Osteocyte (in vitro differentiated cells): Measurements from ENCODE around the gene DNAJC5G. TPM values are rescaled to one million over a fixed set of nuclear protein-coding genes. Genes with fewer than 3 reads are reported as not detected.

ENCODE experiments used
- DNase-seq: peaks from one replicate; pipeline ENCODE4 v3.0.0; 2021; ENCODE audit warnings: mixed read lengths; ENCODE audit not compliant: unreplicated experiment; ENCODE audit errors: extremely low spot score
- H3K27ac Mint-ChIP-seq: one replicate; pipeline ENCODE4 v1.8.0; 2021; ENCODE audit warnings: mild to moderate bottlenecking, mixed read lengths; ENCODE audit not compliant: unreplicated experiment
- H3K27me3 Mint-ChIP-seq: one replicate; pipeline ENCODE4 v1.8.0; 2021; ENCODE audit warnings: mixed read lengths; ENCODE audit not compliant: unreplicated experiment
- H3K36me3 Mint-ChIP-seq: one replicate; pipeline ENCODE4 v1.8.0; 2021; ENCODE audit warnings: mixed read lengths; ENCODE audit not compliant: unreplicated experiment
- H3K4me1 Mint-ChIP-seq: one replicate; pipeline ENCODE4 v1.8.0; 2021; ENCODE audit warnings: mixed read lengths; ENCODE audit not compliant: unreplicated experiment
- H3K4me3 Mint-ChIP-seq: one replicate; pipeline ENCODE4 v1.8.0; 2021; ENCODE audit warnings: mild to moderate bottlenecking, moderate library complexity, mixed read lengths; ENCODE audit not compliant: unreplicated experiment
- H3K9me3 Mint-ChIP-seq: one replicate; pipeline ENCODE4 v1.8.0; 2021; ENCODE audit warnings: mixed read lengths; ENCODE audit not compliant: unreplicated experiment
- total RNA-seq: library from RNA; stranded (reverse); gene quantifications from 2 replicates; pipeline ENCODE4 v1.2.1, GENCODE V29; 2021
- TF ChIP-seq, protein P1 (sequence below): fragments of 200-600 bp; sonication (generic); IDR thresholded peaks from 2 replicates; pipeline ENCODE4 v1.5.0; 2021; ENCODE audit warnings: antibody characterized with exemption, mild to moderate bottlenecking, moderate library complexity

Gene DNAJC5G
- total RNA-seq, 1 donor from 2014 or later: not detected

DNA sequence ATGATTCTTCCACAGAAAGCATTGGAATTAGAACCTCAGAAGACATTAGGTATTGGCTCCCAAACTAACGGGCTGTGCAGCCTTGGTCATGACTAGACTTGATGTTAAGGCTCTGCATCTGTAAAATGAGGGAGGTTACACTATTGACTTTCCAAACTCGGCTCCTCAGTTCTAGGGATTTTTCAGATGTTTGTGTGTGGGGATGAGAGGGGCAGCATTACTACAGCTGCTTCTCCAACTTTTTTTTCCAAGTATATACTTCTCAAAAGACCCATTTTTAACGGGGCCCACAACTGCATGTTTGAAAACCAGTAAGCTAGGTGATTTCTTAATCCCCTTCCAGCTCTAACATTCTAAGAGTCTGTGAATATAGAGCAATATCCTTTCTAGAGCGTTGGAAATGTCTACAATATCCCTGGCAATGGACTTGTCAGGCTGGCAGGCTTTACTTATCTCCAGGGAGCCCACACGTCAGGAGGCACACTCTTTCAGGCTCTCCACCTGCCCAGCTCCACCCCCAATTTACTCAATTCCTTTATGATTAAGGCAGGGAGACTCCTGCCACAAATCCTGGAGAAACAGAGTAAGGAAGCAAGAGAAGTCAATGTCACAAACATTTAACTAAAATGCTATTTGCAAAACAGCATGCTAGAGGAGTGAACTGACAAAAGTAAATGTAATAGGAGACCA lies 48.5 kb downstream of the DNAJC5G start:
- H3K4me3 Mint-ChIP-seq: peak overlapping the region; percentile 97
- H3K27me3 Mint-ChIP-seq: no peaks in the 10 kb centered on the region
- H3K27ac Mint-ChIP-seq: peak overlapping the region; percentile 99
- H3K36me3 Mint-ChIP-seq: peaks cover 26% of the 10 kb centered on the region
- peaks cover 30% of the 10 kb centered on the region for H3K4me1 Mint-ChIP-seq
- no peaks in the 10 kb centered on the region for H3K9me3 Mint-ChIP-seq
- TF ChIP-seq, protein P1, sequence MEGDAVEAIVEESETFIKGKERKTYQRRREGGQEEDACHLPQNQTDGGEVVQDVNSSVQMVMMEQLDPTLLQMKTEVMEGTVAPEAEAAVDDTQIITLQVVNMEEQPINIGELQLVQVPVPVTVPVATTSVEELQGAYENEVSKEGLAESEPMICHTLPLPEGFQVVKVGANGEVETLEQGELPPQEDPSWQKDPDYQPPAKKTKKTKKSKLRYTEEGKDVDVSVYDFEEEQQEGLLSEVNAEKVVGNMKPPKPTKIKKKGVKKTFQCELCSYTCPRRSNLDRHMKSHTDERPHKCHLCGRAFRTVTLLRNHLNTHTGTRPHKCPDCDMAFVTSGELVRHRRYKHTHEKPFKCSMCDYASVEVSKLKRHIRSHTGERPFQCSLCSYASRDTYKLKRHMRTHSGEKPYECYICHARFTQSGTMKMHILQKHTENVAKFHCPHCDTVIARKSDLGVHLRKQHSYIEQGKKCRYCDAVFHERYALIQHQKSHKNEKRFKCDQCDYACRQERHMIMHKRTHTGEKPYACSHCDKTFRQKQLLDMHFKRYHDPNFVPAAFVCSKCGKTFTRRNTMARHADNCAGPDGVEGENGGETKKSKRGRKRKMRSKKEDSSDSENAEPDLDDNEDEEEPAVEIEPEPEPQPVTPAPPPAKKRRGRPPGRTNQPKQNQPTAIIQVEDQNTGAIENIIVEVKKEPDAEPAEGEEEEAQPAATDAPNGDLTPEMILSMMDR: no peak
- DNase-seq: no peak

DNA sequence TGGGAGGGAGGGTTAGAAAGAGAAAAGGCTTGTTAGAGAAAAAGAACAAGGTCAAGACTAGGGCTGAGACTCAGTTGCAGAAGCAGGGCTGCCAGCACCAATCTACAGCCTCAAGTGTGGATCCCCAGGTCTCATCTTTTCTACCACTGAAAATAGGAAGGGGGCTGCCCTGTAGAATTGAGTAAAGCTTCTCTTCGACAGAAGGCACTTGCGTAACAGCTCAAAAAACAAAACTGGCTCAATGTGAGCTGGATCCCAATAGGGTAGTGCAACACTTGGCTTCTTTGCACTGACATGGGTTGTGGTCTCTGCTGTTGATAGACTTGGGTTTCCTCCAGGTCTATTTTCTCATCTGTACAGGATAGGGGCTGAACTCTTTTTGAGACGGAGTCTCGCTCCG lies 49.5 kb downstream of the DNAJC5G start:
- Mint-ChIP-seq H3K27ac (peak overlapping the region; percentile 99), H3K27me3 (no peaks in the 10 kb centered on the region), H3K36me3 (peaks cover 31% of the 10 kb centered on the region), H3K4me1 (peaks cover 30% of the 10 kb centered on the region), H3K4me3 (peak overlapping the region; percentile 46), H3K9me3 (no peaks in the 10 kb centered on the region)
- TF ChIP-seq, protein P1: no peak
- no peak for DNase-seq

Other genes with a start within 250 kb of the DNAJC5G start
- 116 and 118 TPM in 2 replicates for gene TMEM214, start 242.5 kb upstream of the DNAJC5G start, total RNA-seq
- 23.4 and 23.9 TPM in 2 replicates for gene AGBL5, start 223.8 kb upstream of the DNAJC5G start, total RNA-seq
- 369 and 380 TPM in 2 replicates for gene OST4, start 203.8 kb upstream of the DNAJC5G start, total RNA-seq
- gene EMILIN1, start 196.8 kb upstream of the DNAJC5G start, total RNA-seq: 206 and 212 TPM in 2 replicates
- 2.0 and 2.4 TPM in 2 replicates for gene KHK, start 188.7 kb upstream of the DNAJC5G start, total RNA-seq
- gene CGREF1, start 156.3 kb upstream of the DNAJC5G start, total RNA-seq: 1.2 and 1.9 TPM in 2 replicates
- gene ABHD1, start 151.6 kb upstream of the DNAJC5G start, total RNA-seq: 0.48 TPM in 1 of 2 replicates, not detected in the other
- 42.7 and 46.3 TPM in 2 replicates for gene PREB, start 140.8 kb upstream of the DNAJC5G start, total RNA-seq
- not detected in 2 replicates for gene PRR30, start 136.0 kb upstream of the DNAJC5G start, total RNA-seq
- gene TCF23, start 126.4 kb upstream of the DNAJC5G start, total RNA-seq: not detected in 2 replicates
- 117 and 125 TPM in 2 replicates for gene ATRAID, start 63.4 kb upstream of the DNAJC5G start, total RNA-seq
- gene SLC5A6, start 63.2 kb upstream of the DNAJC5G start, total RNA-seq: 33.2 and 33.3 TPM in 2 replicates
- gene CAD, start 58.1 kb upstream of the DNAJC5G start, total RNA-seq: 72.6 and 76.9 TPM in 2 replicates
- not detected in 2 replicates for gene SLC30A3, start 12.4 kb upstream of the DNAJC5G start, total RNA-seq
- not detected in 2 replicates for gene TRIM54, start 7.0 kb downstream of the DNAJC5G start, total RNA-seq
- gene UCN, start 33.0 kb downstream of the DNAJC5G start, total RNA-seq: 2.6 and 4.1 TPM in 2 replicates
- 76.0 and 85.5 TPM in 2 replicates for gene MPV17, start 47.7 kb downstream of the DNAJC5G start, total RNA-seq
- gene GTF3C2, start 81.3 kb downstream of the DNAJC5G start, total RNA-seq: 57.4 and 59.4 TPM in 2 replicates
- gene EIF2B4, start 94.9 kb downstream of the DNAJC5G start, total RNA-seq: 50.0 and 50.4 TPM in 2 replicates
- gene SNX17, start 95.2 kb downstream of the DNAJC5G start, total RNA-seq: 124 and 134 TPM in 2 replicates
- gene ZNF513, start 105.3 kb downstream of the DNAJC5G start, total RNA-seq: 15.7 and 19.1 TPM in 2 replicates
- 70.7 and 74.2 TPM in 2 replicates for gene PPM1G, start 134.2 kb downstream of the DNAJC5G start, total RNA-seq
- 129 and 137 TPM in 2 replicates for gene NRBP1, start 153.2 kb downstream of the DNAJC5G start, total RNA-seq
- 2.3 and 3.2 TPM in 2 replicates for gene KRTCAP3, start 166.9 kb downstream of the DNAJC5G start, total RNA-seq
- 42.5 and 46.4 TPM in 2 replicates for gene IFT172, start 214.3 kb downstream of the DNAJC5G start, total RNA-seq
- gene FNDC4, start 219.8 kb downstream of the DNAJC5G start, total RNA-seq: 9.6 and 10.5 TPM in 2 replicates
- not detected in 2 replicates for gene GCKR, start 221.4 kb downstream of the DNAJC5G start, total RNA-seq